ENCODE measurements around the gene TMEM179B.
A peak's percentile ranks its signal among the peaks of the same experiment; 100 is the strongest.

DNA sequence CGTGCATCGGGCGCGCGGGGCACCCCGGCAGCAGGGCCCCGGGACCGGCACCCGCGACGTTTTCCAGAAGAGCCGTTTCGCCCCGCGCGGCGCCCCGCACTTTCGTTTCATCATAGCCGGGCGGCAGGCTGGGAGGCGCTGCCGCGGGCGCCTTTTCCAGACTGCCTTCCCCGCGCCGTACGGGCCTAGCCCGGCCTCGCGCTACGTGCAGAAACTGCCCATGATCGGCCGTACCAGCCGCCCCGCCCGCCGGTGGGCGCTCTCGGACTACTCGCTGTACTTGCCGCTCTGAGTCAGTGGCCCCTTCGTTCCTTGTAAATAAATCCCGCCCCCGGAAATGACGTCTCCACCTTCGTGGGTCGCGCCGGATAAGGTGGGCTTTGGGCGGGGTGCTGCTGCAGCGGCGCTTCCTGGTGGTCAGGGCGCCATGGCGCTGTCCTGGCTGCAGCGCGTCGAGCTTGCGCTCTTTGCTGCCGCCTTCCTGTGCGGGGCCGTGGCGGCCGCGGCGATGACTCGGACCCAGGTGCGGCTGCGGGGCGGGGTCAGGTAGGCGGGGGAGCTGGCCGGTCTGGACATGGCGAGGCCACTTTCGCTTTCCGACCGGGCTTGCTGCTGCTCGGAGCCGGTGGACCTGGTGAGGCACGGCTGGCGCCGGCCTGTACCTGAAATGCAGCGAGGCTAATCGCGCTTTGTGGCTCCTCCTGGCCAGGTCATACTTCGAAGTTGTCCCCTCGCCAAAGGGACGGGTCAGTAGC, at the start of gene TMEM179B:
- TF ChIP-seq CTCF (IDR thresholded peaks at IDR 0.05) (peak in 2 of 3 experiments; percentile 50 to 52), POLR2A (IDR thresholded peaks at IDR 0.05; ENCODE audit: low read depth) (peak; percentile 91), POLR2AphosphoS5 (IDR thresholded peaks at IDR 0.05) (peak; percentile 99), EP300 (IDR thresholded peaks at IDR 0.05) (no peak)
